ENCODE data around the gene KDF1. TPM values are rescaled to one million over a fixed set of nuclear protein-coding genes. Genes with fewer than 3 reads are reported as not detected.
A peak's percentile ranks its signal among the peaks of the same experiment; 100 is the strongest.

The KDF1 gene
- total and polyA plus RNA-seq, 2 of the 13 experiments (the other 11 are each of a cell fraction or from before 2014, with no cell fraction given): 1.9 to 4.9 TPM

DNA sequence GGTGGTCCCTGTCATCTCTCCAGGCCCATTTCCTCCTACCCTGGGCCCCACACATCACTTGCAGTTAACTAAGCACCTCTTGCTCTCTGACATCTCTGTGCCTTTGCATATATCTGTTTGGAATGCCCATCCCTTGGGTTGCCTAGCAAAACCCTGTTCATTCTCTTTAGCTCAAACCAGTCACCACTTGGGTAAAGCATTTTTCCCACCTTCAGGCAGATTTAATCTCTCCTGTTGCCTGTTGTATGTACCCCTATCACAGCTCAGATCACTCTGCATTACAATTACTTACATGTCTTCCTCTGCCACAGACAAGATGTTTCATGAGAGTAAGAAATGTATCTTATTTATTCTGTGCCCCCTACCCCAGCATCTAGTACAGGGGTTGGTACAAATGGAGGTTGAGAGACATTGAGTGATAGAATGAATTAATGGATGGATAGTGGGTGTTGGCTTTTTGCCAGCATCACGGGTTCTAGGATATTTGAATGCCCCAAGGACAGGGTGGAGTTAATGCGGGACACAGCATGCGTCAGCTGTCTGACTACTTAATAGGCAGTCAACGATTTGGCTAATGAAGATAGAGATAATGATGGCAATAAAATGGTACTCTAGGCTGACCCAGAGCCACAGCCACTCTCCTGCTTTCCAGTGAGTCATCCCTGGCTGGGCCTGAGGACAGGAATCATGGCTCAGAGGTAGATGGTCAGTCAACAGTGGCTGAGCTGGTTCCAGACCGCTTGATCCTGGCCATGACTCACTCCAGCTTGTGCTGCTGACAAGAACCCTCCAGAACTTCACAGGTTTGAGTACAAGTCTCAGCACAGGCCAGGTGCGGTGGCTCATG, 53.0 kb downstream of the KDF1 start (continued):
- TF ChIP-seq, protein P1, sequence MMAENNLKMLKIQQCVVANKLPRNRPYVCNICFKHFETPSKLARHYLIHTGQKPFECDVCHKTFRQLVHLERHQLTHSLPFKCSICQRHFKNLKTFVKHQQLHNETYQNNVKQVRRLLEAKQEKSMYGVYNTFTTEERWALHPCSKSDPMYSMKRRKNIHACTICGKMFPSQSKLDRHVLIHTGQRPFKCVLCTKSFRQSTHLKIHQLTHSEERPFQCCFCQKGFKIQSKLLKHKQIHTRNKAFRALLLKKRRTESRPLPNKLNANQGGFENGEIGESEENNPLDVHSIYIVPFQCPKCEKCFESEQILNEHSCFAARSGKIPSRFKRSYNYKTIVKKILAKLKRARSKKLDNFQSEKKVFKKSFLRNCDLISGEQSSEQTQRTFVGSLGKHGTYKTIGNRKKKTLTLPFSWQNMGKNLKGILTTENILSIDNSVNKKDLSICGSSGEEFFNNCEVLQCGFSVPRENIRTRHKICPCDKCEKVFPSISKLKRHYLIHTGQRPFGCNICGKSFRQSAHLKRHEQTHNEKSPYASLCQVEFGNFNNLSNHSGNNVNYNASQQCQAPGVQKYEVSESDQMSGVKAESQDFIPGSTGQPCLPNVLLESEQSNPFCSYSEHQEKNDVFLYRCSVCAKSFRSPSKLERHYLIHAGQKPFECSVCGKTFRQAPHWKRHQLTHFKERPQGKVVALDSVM (CRISPR knock-in tag; IDR thresholded peaks at IDR 0.05): no peak
- no peak for TF ChIP-seq RAD51 (IDR thresholded peaks at IDR 0.05; ENCODE audit: borderline replicate concordance)
- TF ChIP-seq GATAD1 (CRISPR knock-in tag; IDR thresholded peaks at IDR 0.05): 0 out of 2 replicates have a peak, but pooled peaks have one; percentile 26
- no peak for TF ChIP-seq U2AF1 (optimal IDR thresholded peaks at IDR 0.05; ENCODE audit: low read depth, low read length)
- no peak for TF ChIP-seq RBAK (CRISPR knock-in tag; IDR thresholded peaks at IDR 0.05)
- TF ChIP-seq SMYD3 (CRISPR knock-in tag; IDR thresholded peaks at IDR 0.05): no peak
- TF ChIP-seq PHF21A (CRISPR knock-in tag; IDR thresholded peaks at IDR 0.05): no peak
- TF ChIP-seq TAF1 (CRISPR knock-in tag; IDR thresholded peaks at IDR 0.05): no peak
- TF ChIP-seq XRCC5 (optimal IDR thresholded peaks at IDR 0.05; ENCODE audit: low read length): no peak
- no peak for TF ChIP-seq IRX3 (CRISPR knock-in tag; IDR thresholded peaks at IDR 0.05; ENCODE audit: borderline replicate concordance, low read depth)
- TF ChIP-seq RFXAP (CRISPR knock-in tag; IDR thresholded peaks at IDR 0.05; ENCODE audit: borderline replicate concordance): no peak
- no peak for TF ChIP-seq KMT2B (CRISPR knock-in tag; IDR thresholded peaks at IDR 0.05)
- TF ChIP-seq PAX8 (CRISPR knock-in tag; IDR thresholded peaks at IDR 0.05; ENCODE audit: borderline replicate concordance): no peak
- no peak for TF ChIP-seq RFX3 (CRISPR knock-in tag; IDR thresholded peaks at IDR 0.05)
- TF ChIP-seq, protein P2, sequence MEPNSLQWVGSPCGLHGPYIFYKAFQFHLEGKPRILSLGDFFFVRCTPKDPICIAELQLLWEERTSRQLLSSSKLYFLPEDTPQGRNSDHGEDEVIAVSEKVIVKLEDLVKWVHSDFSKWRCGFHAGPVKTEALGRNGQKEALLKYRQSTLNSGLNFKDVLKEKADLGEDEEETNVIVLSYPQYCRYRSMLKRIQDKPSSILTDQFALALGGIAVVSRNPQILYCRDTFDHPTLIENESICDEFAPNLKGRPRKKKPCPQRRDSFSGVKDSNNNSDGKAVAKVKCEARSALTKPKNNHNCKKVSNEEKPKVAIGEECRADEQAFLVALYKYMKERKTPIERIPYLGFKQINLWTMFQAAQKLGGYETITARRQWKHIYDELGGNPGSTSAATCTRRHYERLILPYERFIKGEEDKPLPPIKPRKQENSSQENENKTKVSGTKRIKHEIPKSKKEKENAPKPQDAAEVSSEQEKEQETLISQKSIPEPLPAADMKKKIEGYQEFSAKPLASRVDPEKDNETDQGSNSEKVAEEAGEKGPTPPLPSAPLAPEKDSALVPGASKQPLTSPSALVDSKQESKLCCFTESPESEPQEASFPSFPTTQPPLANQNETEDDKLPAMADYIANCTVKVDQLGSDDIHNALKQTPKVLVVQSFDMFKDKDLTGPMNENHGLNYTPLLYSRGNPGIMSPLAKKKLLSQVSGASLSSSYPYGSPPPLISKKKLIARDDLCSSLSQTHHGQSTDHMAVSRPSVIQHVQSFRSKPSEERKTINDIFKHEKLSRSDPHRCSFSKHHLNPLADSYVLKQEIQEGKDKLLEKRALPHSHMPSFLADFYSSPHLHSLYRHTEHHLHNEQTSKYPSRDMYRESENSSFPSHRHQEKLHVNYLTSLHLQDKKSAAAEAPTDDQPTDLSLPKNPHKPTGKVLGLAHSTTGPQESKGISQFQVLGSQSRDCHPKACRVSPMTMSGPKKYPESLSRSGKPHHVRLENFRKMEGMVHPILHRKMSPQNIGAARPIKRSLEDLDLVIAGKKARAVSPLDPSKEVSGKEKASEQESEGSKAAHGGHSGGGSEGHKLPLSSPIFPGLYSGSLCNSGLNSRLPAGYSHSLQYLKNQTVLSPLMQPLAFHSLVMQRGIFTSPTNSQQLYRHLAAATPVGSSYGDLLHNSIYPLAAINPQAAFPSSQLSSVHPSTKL (CRISPR knock-in tag; IDR thresholded peaks at IDR 0.05): peak; percentile 44; the same call in 1 of the 2 replicates
- TF ChIP-seq, protein P3, sequence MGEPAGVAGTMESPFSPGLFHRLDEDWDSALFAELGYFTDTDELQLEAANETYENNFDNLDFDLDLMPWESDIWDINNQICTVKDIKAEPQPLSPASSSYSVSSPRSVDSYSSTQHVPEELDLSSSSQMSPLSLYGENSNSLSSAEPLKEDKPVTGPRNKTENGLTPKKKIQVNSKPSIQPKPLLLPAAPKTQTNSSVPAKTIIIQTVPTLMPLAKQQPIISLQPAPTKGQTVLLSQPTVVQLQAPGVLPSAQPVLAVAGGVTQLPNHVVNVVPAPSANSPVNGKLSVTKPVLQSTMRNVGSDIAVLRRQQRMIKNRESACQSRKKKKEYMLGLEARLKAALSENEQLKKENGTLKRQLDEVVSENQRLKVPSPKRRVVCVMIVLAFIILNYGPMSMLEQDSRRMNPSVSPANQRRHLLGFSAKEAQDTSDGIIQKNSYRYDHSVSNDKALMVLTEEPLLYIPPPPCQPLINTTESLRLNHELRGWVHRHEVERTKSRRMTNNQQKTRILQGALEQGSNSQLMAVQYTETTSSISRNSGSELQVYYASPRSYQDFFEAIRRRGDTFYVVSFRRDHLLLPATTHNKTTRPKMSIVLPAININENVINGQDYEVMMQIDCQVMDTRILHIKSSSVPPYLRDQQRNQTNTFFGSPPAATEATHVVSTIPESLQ (CRISPR knock-in tag; conservative IDR thresholded peaks at IDR 0.05): no peak
- no peak for TF ChIP-seq ZFP36L1 (CRISPR knock-in tag; IDR thresholded peaks at IDR 0.05)
- TF ChIP-seq JUND (CRISPR knock-in tag; IDR thresholded peaks at IDR 0.05): peak; percentile 72; the same call in 1 of the 2 replicates
- no peak for TF ChIP-seq NCOA2 (CRISPR knock-in tag; IDR thresholded peaks at IDR 0.05)
- TF ChIP-seq ZNF550 (CRISPR knock-in tag; IDR thresholded peaks at IDR 0.05; ENCODE audit: borderline replicate concordance): no peak
- TF ChIP-seq MBNL3 (CRISPR knock-in tag; conservative IDR thresholded peaks at IDR 0.05): no peak
- TF ChIP-seq ZNF331 (CRISPR knock-in tag; IDR thresholded peaks at IDR 0.05): no peak
- no peak for TF ChIP-seq SMARCC2 (IDR thresholded peaks at IDR 0.05)
- peak; percentile 77; the same call in 1 of the 2 replicates for TF ChIP-seq ZBTB38 (CRISPR knock-in tag; IDR thresholded peaks at IDR 0.05)
